Measurements from ENCODE around the gene FRMD5.

GRCh38 chr15:44034334-44034733, 160.7 kb downstream of the FRMD5 start:
- no peak for TF ChIP-seq HES2 (IDR thresholded peaks at IDR 0.05)
- no peak for TF ChIP-seq BHLHE40 (IDR thresholded peaks at IDR 0.05; ENCODE audit: low read depth, low read length)
- TF ChIP-seq BCL3 (IDR thresholded peaks at IDR 0.05), result no peak
- TF ChIP-seq CTCF (IDR thresholded peaks at IDR 0.05), result no peak
- TF ChIP-seq HEYL (CRISPR knock-in tag; IDR thresholded peaks at IDR 0.05), result no peak
- TF ChIP-seq ZFP36 (IDR thresholded peaks at IDR 0.05; ENCODE audit: borderline replicate concordance, partially characterized antibody), result no peak
- TF ChIP-seq RFX5 (IDR thresholded peaks at IDR 0.05), result no peak
- TF ChIP-seq MAX (IDR thresholded peaks at IDR 0.05), result no peak
- no peak for TF ChIP-seq EP300 (IDR thresholded peaks at IDR 0.05)
- no peak for TF ChIP-seq ZC3H11A (IDR thresholded peaks at IDR 0.05)
- TF ChIP-seq REST (IDR thresholded peaks at IDR 0.05), result no peak
- TF ChIP-seq ESRRA (IDR thresholded peaks at IDR 0.05; ENCODE audit: borderline replicate concordance, low read length), result no peak
